GM12878 (cell line): ENCODE results near the gene PTPRQ. TPM values are rescaled to one million over a fixed set of nuclear protein-coding genes. Genes with fewer than 3 reads are reported as not detected.

ENCODE experiments used
- ATAC-seq: fragments of 200-7000 bp; cut with Tn5 transposase; 3 replicates; pipeline ENCODE4 v1.9.1; 2020; ENCODE audit warnings: mild to moderate bottlenecking, moderate library complexity
- BruUV-seq: library from RNA; stranded (reverse); fragments of 400-500 nt; replicated peaks from 2 replicates; lab custom pipeline; 2021; lab: Mats Ljungman, UMichigan
- CTCF ChIA-PET: fragments of 300-600 bp; sonication (Branson Sonifier 250); formaldehyde crosslinking; extraction: SDS; loops from one replicate; lab custom pipeline; 2021; ENCODE audit warnings: inconsistent platforms; lab: Yijun Ruan, JAX
- POLR2A ChIA-PET: fragments of 350-600 bp; formaldehyde crosslinking; extraction: SDS; loops from one replicate; lab custom pipeline; 2021; ENCODE audit warnings: inconsistent platforms; lab: Charles Lee
- RAD21 ChIA-PET: fragments of 300-600 bp; sonication (Branson Sonifier 250); formaldehyde crosslinking; loops from one replicate; lab custom pipeline; 2023; ENCODE audit warnings: antibody characterized with exemption; ENCODE audit not compliant: unreplicated experiment; lab: Charles Lee
- SMC1A ChIA-PET: fragments of 300-600 bp; sonication (Branson Sonifier 250); formaldehyde crosslinking; loops from one replicate; lab custom pipeline; 2023; ENCODE audit not compliant: unreplicated experiment, uncharacterized antibody; lab: Charles Lee
- DNase-seq: peaks from one replicate; pipeline ENCODE4 v3.0.0-alpha.2; 2011; ENCODE audit warnings: low read depth, low spot score
- FAIRE-seq: peaks from 3 replicates; lab custom pipeline; 2011; peaks lifted over from hg19 to GRCh38; lab: Jason Lieb, UNC
- H2AFZ ChIP-seq: 2 replicates; pipeline ENCODE4 v1.6.0; 2011; ENCODE audit warnings: low read depth, low read length, control low read depth; ENCODE audit not compliant: control insufficient read depth
- H3K27ac ChIP-seq: 2 replicates; pipeline ENCODE4 v1.5.1; 2011; ENCODE audit warnings: control low read depth; ENCODE audit not compliant: control insufficient read depth, insufficient read depth
- H3K27me3 ChIP-seq, 2 experiments: replicated peaks in 1 of 2; 2 replicates each; pipeline versions ENCODE4 v1.6.0 to v1.6.1; 2011; ENCODE audit warnings: low read length in 1 of 2; ENCODE audit not compliant: control insufficient read depth in 2 of 2, insufficient read depth in 2 of 2
- H3K36me3 ChIP-seq, 2 experiments: 2 replicates each; pipeline ENCODE4 v1.5.1; 2011; ENCODE audit warnings: low read length in 1 of 2; ENCODE audit not compliant: control insufficient read depth in 2 of 2, insufficient read depth in 2 of 2
- H3K4me1 ChIP-seq: 2 replicates; pipeline ENCODE4 v1.6.1; 2011; ENCODE audit warnings: mild to moderate bottlenecking, low read length, moderate library complexity, mixed read lengths; ENCODE audit not compliant: control insufficient read depth, insufficient read depth
- H3K4me2 ChIP-seq: 2 replicates; pipeline ENCODE4 v1.6.0; 2011; ENCODE audit warnings: control low read depth; ENCODE audit not compliant: control insufficient read depth, insufficient read depth
- H3K4me3 ChIP-seq: fragments of 200-600 bp; sonication (generic); 2 replicates; pipeline ENCODE4 v1.5.1; 2016
- H3K79me2 ChIP-seq: 2 replicates; pipeline ENCODE4 v1.6.0; 2011; ENCODE audit warnings: low read length; ENCODE audit not compliant: control insufficient read depth, insufficient read depth
- H3K9ac ChIP-seq: 2 replicates; pipeline ENCODE4 v1.8.0; 2011; ENCODE audit warnings: low read length, control low read depth, mixed read lengths; ENCODE audit not compliant: control insufficient read depth, insufficient read depth
- H3K9me3 ChIP-seq: replicated peaks from 3 replicates; pipeline ENCODE4 v1.5.1; 2011; ENCODE audit warnings: mild to moderate bottlenecking, low read length; ENCODE audit not compliant: control insufficient read depth, insufficient read depth
- H4K20me1 ChIP-seq: 2 replicates; pipeline ENCODE4 v1.6.0; 2011; ENCODE audit not compliant: control insufficient read depth, insufficient read depth
- ATF7 ChIP-seq: fragments of 450-650 bp; IDR thresholded peaks from 2 replicates; pipeline ENCODE4 v1.6.1; 2016; ENCODE audit warnings: low read depth, mild to moderate bottlenecking
- CREB1 ChIP-seq: IDR thresholded peaks from 2 replicates; pipeline ENCODE4 v1.6.1; 2012; ENCODE audit warnings: low read depth, mild to moderate bottlenecking, inconsistent platforms
- CREM ChIP-seq: IDR thresholded peaks from 2 replicates; pipeline ENCODE4 v1.6.1; 2014; ENCODE audit warnings: antibody characterized with exemption, low read depth
- ETV6 ChIP-seq, 2 experiments: fragments of 450-650 bp in 1 of 2; IDR thresholded peaks in 1 of 2; conservative IDR thresholded peaks in 1 of 2; 2 replicates each; pipeline ENCODE4 v1.6.1; 2014; ENCODE audit warnings: antibody characterized with exemption in 1 of 2, borderline replicate concordance in 1 of 2, low read depth in 1 of 2, mild to moderate bottlenecking in 1 of 2, moderate library complexity in 1 of 2
- FOXK2 ChIP-seq: fragments of 450-650 bp; IDR thresholded peaks from 2 replicates; pipeline ENCODE4 v1.6.1; 2017; ENCODE audit warnings: mild to moderate bottlenecking, moderate library complexity
- KLF5 ChIP-seq: fragments of 450-650 bp; IDR thresholded peaks from 2 replicates; pipeline ENCODE4 v1.6.1; 2014; ENCODE audit warnings: mild to moderate bottlenecking; ENCODE audit not compliant: partially characterized antibody
- NBN ChIP-seq: fragments of 450-650 bp; IDR thresholded peaks from 2 replicates; pipeline ENCODE4 v1.6.1; 2016
- NFYB ChIP-seq: IDR thresholded peaks from 2 replicates; pipeline ENCODE4 v1.6.1; 2011; ENCODE audit warnings: low read depth, mild to moderate bottlenecking, low read length, improper control_type of control experiment, moderate library complexity; ENCODE audit not compliant: insufficient read depth
- RFX5 ChIP-seq: IDR thresholded peaks from 2 replicates; pipeline ENCODE4 v1.6.1; 2011; ENCODE audit warnings: low read depth, low read length, improper control_type of control experiment
- SMAD5 ChIP-seq: IDR thresholded peaks from 2 replicates; pipeline ENCODE4 v1.6.1; 2016; ENCODE audit warnings: antibody characterized with exemption, low read depth
- TCF12 ChIP-seq: IDR thresholded peaks from 2 replicates; pipeline ENCODE4 v1.6.1; 2011; ENCODE audit warnings: low read depth, mild to moderate bottlenecking, low read length
- ZNF24 ChIP-seq: fragments of 450-650 bp; IDR thresholded peaks from 2 replicates; pipeline ENCODE4 v1.6.1; 2017; ENCODE audit warnings: antibody characterized with exemption, mild to moderate bottlenecking
- WGBS: methylation state at CpG from one replicate; pipeline ENCODE4 v1.1.6; 2016; ENCODE audit warnings: low lambda C conversion rate; ENCODE audit not compliant: insufficient replicate concordance, insufficient coverage; ENCODE audit errors: missing lambda C conversion rate; 5-methylcytosine and 5-hydroxymethylcytosine counted together
- in situ Hi-C: fragments of 300-500 bp; cut with MboI; formaldehyde crosslinking; loops from 9 replicates; pipeline ENCODE4 v1.14.3; 2018; ENCODE audit warnings: mixed read lengths
- intact Hi-C: fragments of 100-400 bp; cut with micrococcal nuclease; formaldehyde crosslinking; loops from one replicate; pipeline ENCODE4 v1.14.2; 2022; ENCODE audit not compliant: unreplicated experiment
- polyA plus RNA-seq, 11 experiments: library from polyadenylated mRNA; depleted of rRNA in 4 of 11; unstranded in 6 of 11; stranded (reverse) in 5 of 11; fragments of >200 nt; fragmentation: Nextera tagmentation in 4 of 11; fragmentation: Illumina TruSeq in 1 of 11; extraction: Ambion mirVana in 4 of 11; extraction: Trizol in 1 of 11; gene quantifications; 1 replicate in 1 of 11; 2 replicates in 10 of 11; pipeline versions ENCODE4 v1.2.1 to v1.2.3, GENCODE V29; 2011 to 2016; ENCODE audit warnings: inconsistent platforms in 2 of 11, missing spikeins in 2 of 11, low read depth in 1 of 11
- total RNA-seq, 4 experiments: library from RNA; depleted of rRNA in 3 of 4; stranded (reverse); fragments of >200 nt in 3 of 4; fragmentation: Illumina TruSeq in 1 of 4; extraction: Trizol in 1 of 4; gene quantifications; 2 replicates each; pipeline versions ENCODE4 v1.2.1 to v1.2.3, GENCODE V29; 2013 to 2021
- TF ChIP-seq, protein P1 (sequence below): fragments of 450-650 bp; IDR thresholded peaks from 2 replicates; pipeline ENCODE4 v1.6.1; 2014; ENCODE audit warnings: mild to moderate bottlenecking
- TF ChIP-seq, protein P2 (sequence below): fragments of 450-650 bp; IDR thresholded peaks from 2 replicates; pipeline ENCODE4 v1.6.1; 2017; ENCODE audit warnings: borderline replicate concordance
- TF ChIP-seq, protein P3 (sequence below): IDR thresholded peaks from 2 replicates; pipeline ENCODE4 v1.6.1; 2011; ENCODE audit warnings: low read depth, mild to moderate bottlenecking, low read length, moderate library complexity, borderline replicate concordance; ENCODE audit errors: extremely low read depth

Gene PTPRQ
- total and polyA plus RNA-seq, 10 of the 15 experiments (the other 5 are each of a cell fraction or from before 2014, with no cell fraction given), result 0.01 TPM; not detected in 9

DNA sequence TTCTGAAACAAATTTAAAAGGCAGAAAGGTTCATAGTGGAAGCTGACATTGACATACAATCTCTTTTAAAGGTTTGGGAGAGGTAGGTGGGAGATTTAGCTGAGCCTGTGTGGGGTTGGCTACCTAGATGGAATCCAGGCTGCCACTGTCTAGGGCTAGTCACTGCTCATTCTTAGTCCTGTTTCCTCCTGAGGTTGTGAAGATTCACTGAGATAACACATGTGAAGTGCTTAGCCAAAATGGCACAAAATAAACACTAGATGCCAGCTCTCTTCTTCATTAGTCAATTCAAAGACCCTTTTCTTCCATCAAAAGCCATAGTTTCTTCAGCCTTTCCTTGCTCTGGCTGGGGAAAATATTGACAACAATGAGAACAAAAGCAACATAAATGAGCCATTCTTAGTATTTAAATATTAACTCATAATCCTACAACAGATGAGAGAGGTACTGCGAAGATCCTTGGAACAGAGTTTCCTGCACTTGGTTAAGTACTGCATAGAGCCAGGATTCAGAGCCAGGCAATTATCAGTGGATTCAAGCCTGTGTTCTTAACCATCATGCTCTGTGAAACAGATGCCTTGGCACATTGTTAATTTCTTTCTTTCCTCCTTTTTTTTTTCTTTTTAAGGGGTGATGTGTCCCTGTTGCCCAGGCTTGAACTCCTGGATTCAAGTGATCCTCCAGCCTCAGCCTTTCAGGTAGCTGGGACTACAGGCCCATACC lies 266.9 kb downstream of the PTPRQ start:
- SMC1A ChIA-PET, result interaction anchor here (0.6 to 1.1 kb wide), 2 partner anchors 127 to 914 kb away, joined by 3 read pairs; no protein-coding TSS in a partner anchor
- in situ Hi-C loops, result no loop called here
- Histone ChIP-seq H3K27ac (no peak overlapping the region), H3K4me3 (no peak overlapping the region), H3K36me3 (no peaks in the 10 kb centered on the region), H3K9me3 (no peaks in the 10 kb centered on the region), H3K79me2 (no peaks in the 10 kb centered on the region), H4K20me1 (no peaks in the 10 kb centered on the region), H3K27me3 (peaks cover 9 to 22% of the 10 kb centered on the region in 2 experiments), H3K9ac (no peak overlapping the region), H3K4me1 (no peaks in the 10 kb centered on the region), H2AFZ (no peak overlapping the region), H3K4me2 (peak overlapping the region; percentile 3; the same call in 1 of the 2 replicates)
- FAIRE-seq (no peak), DNase-seq (no peak), ATAC-seq (peak; percentile 68)
- intact Hi-C loops, result loop anchor here (5.0 kb wide), 1 partner anchor 239 kb away; no protein-coding TSS in a partner anchor
- POLR2A ChIA-PET, result no interaction called here
- RAD21 ChIA-PET, result no interaction called here
- TF ChIP-seq, protein P1, sequence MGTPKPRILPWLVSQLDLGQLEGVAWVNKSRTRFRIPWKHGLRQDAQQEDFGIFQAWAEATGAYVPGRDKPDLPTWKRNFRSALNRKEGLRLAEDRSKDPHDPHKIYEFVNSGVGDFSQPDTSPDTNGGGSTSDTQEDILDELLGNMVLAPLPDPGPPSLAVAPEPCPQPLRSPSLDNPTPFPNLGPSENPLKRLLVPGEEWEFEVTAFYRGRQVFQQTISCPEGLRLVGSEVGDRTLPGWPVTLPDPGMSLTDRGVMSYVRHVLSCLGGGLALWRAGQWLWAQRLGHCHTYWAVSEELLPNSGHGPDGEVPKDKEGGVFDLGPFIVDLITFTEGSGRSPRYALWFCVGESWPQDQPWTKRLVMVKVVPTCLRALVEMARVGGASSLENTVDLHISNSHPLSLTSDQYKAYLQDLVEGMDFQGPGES, result no peak
- TF ChIP-seq CREB1 (no peak), ATF7 (no peak), NFYB (no peak), CREM (no peak), FOXK2 (no peak), SMAD5 (no peak), TCF12 (no peak), ETV6 (conservative IDR thresholded peaks at IDR 0.05 in 1 of 2, IDR thresholded peaks at IDR 0.05 in 1 of 2; ENCODE audit: borderline replicate concordance in 1 of 2, low read depth in 1 of 2) (no peak), ZNF24 (no peak), KLF5 (no peak), NBN (no peak), RFX5 (no peak)
- TF ChIP-seq, protein P2, sequence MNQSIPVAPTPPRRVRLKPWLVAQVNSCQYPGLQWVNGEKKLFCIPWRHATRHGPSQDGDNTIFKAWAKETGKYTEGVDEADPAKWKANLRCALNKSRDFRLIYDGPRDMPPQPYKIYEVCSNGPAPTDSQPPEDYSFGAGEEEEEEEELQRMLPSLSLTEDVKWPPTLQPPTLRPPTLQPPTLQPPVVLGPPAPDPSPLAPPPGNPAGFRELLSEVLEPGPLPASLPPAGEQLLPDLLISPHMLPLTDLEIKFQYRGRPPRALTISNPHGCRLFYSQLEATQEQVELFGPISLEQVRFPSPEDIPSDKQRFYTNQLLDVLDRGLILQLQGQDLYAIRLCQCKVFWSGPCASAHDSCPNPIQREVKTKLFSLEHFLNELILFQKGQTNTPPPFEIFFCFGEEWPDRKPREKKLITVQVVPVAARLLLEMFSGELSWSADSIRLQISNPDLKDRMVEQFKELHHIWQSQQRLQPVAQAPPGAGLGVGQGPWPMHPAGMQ, result no peak
- TF ChIP-seq, protein P3, sequence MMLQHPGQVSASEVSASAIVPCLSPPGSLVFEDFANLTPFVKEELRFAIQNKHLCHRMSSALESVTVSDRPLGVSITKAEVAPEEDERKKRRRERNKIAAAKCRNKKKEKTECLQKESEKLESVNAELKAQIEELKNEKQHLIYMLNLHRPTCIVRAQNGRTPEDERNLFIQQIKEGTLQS, result no peak
- WGBS, result 100% methylated on average over 1 of the region's 1 CpG
- CTCF ChIA-PET, result interaction anchor here (0.7 to 2.3 kb wide), 17 partner anchors 10 to 1303 kb away, joined by 3 to 10 read pairs (median 3); no protein-coding TSS in a partner anchor
- no TSS peak for BruUV-seq
